Stimulated activated naive B cell treated with anti-CD40 and anti-IgM and Interleukin-4, amounts not matched to agents 10 μg/mL and 1 μg/mL and 100 μg/mL, for 72 hours (primary cell): ENCODE data around the gene IGFBP4.

Source experiments
- ATAC-seq, 2 donors: fragments of 150-1000 bp; cut with Tn5 transposase; replicated peaks; 2 replicates each; pipeline ENCODE4 v1.10.0; 2021; ENCODE audit warnings: moderate library complexity in 1 of 2
- DNase-seq: peaks from one replicate; pipeline ENCODE4 v3.0.0; 2021
- H3K27ac Mint-ChIP-seq: one replicate; pipeline ENCODE4 v1.8.0; 2022; ENCODE audit warnings: mild to moderate bottlenecking, mixed read lengths
- H3K27me3 Mint-ChIP-seq, 2 donors: one replicate each; pipeline ENCODE4 v1.8.0; 2022; ENCODE audit warnings: mixed read lengths in 2 of 2
- H3K36me3 Mint-ChIP-seq, 2 donors: one replicate each; pipeline ENCODE4 v1.8.0; 2022; ENCODE audit warnings: mixed read lengths in 2 of 2, mild to moderate bottlenecking in 1 of 2
- H3K4me1 Mint-ChIP-seq, 2 donors: one replicate each; pipeline ENCODE4 v1.8.0; 2022; ENCODE audit warnings: mixed read lengths in 2 of 2, mild to moderate bottlenecking in 1 of 2
- H3K4me3 Mint-ChIP-seq, 2 donors: one replicate each; pipeline ENCODE4 v1.8.0; 2022; ENCODE audit warnings: mild to moderate bottlenecking in 2 of 2, mixed read lengths in 2 of 2, moderate library complexity in 1 of 2
- H3K9me3 Mint-ChIP-seq, 2 donors: one replicate each; pipeline ENCODE4 v1.8.0; 2022; ENCODE audit warnings: mixed read lengths in 2 of 2, mild to moderate bottlenecking in 1 of 2

IGFBP4 gene

DNA sequence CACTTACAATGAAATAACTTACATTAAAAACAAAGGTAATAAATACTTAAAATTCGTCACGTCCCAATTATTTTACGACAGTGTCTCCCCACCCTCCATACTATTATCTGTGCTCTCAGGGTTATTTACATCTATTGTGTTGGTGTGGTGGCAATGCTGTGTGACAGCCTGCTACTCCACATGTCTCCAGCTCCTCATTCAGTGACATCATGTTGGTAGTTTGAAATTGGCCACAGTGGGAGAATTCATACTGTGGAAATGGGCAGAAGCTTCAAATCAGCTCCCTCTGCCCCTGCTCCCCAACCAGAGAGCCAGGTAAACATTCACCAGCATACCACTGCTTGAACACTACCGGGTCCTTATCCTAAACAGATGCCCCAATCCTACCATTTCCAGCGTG lies 51.9 kb downstream of the IGFBP4 start:
- Mint-ChIP-seq H3K27ac (no peak overlapping the region), H3K4me3 (no peak overlapping the region), H3K9me3 (no peaks in the 10 kb centered on the region), H3K4me1 (peaks cover 20 to 30% of the 10 kb centered on the region in 2 donors), H3K27me3 (peaks cover 16 to 21% of the 10 kb centered on the region in 2 donors), H3K36me3 (no peaks in the 10 kb centered on the region)
- ATAC-seq (no peak), DNase-seq (no peak)

DNA sequence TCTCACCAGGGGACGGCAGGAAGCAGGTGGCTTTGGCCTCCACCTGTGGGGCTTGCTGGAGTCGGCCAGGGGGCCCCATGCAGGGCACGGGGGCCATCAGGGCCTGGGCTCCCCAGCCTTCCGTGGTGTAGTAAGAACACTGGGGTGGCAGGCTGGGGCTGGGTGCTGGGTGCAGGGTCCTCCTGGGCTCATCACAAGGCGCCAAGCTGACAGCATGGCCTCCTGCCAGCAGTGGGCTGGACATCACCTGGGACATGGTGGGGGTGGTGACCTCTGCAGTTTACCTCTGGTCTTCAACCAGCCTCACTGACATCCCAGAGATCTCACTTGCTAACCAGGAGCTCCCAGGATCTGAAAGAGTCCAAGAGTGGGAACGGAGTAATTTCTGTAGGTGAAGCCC lies 52.9 kb downstream of the IGFBP4 start:
- DNase-seq (no peak), ATAC-seq (no peak)
- Mint-ChIP-seq H3K27ac (no peak overlapping the region), H3K4me3 (no peak overlapping the region), H3K27me3 (peaks cover 25 to 31% of the 10 kb centered on the region in 2 donors), H3K4me1 (peaks cover 10 to 24% of the 10 kb centered on the region in 2 donors), H3K9me3 (no peaks in the 10 kb centered on the region), H3K36me3 (peaks cover 0 to 1% of the 10 kb centered on the region in 2 donors)

DNA sequence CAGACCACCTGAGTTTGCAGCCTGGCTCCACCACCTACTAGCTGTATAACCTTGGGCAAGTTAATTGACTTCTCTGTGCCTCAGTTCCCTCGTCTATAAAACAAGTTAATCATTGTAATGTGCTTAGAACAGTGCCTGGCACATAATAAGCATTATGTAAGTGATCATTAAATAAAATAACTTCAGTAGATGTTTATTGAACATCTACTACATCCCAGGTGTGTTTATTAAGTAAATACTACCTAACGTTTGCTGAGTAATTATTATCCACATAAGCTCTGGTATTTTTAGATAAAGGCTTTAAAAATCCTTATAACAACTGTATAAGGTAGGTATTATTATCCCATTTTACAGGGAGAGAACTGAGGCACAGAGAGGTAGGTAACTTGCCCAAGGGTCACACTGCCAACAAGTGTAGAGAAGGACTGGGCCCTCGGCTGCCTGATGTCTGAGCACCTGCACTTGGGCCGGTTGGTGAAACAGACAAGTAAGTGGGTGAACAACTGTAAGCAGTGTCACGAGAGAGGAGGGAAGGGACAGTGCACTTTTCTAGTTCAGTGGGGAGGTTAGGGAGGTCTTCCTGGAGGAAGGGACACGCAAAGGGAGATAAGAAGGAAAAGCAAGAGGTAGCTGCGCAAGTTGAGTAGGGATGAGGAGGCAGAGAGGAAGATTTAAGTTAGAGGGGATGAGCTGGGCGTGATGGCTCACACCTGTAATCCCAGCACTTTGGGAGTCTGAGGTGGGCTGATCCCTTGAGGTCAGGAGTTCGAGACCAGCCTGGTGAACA lies 53.6 kb downstream of the IGFBP4 start:
- no peak overlapping the region for H3K27ac Mint-ChIP-seq

DNA sequence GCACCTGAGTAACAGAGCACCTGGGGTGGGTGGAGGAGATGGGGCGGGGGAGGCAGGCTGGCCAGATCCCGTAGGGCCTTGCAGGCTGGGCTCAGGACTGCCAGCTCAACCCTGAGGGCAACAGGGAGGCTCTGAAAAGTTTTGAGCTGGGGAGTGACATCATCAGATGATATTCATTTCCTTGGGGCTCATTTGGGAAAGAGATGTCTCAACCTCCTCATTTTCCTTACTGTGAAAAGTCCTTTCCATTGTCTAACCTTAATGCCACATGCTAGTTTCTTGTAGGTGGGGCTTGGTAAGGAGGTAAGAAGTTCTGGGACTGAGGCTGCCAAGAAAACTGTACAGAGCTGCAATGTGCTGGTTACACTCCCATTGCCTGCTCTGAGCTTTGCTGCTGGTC lies 54.4 kb downstream of the IGFBP4 start:
- peaks cover 25 to 32% of the 10 kb centered on the region in 2 donors for H3K27me3 Mint-ChIP-seq
- H3K4me1 Mint-ChIP-seq: peaks cover 5 to 24% of the 10 kb centered on the region in 2 donors
- no peak for DNase-seq
- no peak overlapping the region for H3K4me3 Mint-ChIP-seq
- peaks cover 0 to 1% of the 10 kb centered on the region in 2 donors for H3K36me3 Mint-ChIP-seq
- H3K27ac Mint-ChIP-seq: no peak overlapping the region
- ATAC-seq: no peak
- no peaks in the 10 kb centered on the region for H3K9me3 Mint-ChIP-seq

More for the DNA sequence above, 53.6 kb downstream of the IGFBP4 start:
- H3K27me3 Mint-ChIP-seq: peaks cover 25 to 32% of the 10 kb centered on the region in 2 donors
- peaks cover 0 to 1% of the 10 kb centered on the region in 2 donors for H3K36me3 Mint-ChIP-seq
- no peak overlapping the region for H3K4me3 Mint-ChIP-seq
- no peaks in the 10 kb centered on the region for H3K9me3 Mint-ChIP-seq
- ATAC-seq: no peak
- DNase-seq: no peak
- peaks cover 5 to 18% of the 10 kb centered on the region in 2 donors for H3K4me1 Mint-ChIP-seq

DNA sequence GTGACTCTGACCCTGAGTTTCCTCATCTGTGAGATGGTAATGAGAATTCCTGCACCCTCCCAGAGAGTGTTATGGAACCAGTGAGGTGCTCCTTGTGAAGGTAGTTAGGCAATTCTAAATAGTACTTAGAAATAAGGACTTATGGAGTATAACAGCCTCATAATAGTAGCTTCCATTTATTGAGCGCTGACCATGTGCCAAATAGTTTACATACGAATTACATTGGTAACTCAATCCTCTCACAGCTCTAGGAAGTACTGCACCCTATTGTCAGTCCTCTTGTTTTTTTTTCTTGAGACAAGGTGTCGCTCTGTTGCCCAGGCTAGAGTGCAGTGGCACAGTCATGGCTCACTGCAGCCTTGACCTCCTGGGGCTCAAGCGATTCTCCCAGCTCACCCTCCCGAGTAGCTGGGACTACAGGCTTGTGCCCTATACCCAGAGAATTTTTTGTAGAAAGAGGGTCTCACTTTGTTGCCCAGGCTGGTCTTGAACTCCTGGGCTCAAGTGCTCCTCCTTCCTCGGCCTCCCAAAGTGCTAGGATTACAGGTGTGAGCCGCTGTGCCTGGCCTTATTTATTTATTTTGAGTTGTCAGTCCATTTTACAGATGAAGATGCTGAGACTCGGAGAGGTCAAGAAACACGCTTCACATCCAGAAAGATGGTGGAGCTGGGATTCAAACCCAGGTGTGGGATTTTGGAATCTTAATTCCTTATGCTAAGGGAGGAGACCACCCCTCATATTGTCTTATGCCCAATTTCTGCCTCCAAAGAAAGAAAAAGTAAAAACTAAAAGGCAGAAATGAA lies 55.2 kb downstream of the IGFBP4 start:
- H3K9me3 Mint-ChIP-seq: no peaks in the 10 kb centered on the region
- H3K4me3 Mint-ChIP-seq: no peak overlapping the region
- peaks cover 25 to 32% of the 10 kb centered on the region in 2 donors for H3K27me3 Mint-ChIP-seq
- H3K4me1 Mint-ChIP-seq: peaks cover 7 to 25% of the 10 kb centered on the region in 2 donors
- no peak overlapping the region for H3K27ac Mint-ChIP-seq
- ATAC-seq: no peak
- peaks cover 0 to 1% of the 10 kb centered on the region in 2 donors for H3K36me3 Mint-ChIP-seq
- no peak for DNase-seq

DNA sequence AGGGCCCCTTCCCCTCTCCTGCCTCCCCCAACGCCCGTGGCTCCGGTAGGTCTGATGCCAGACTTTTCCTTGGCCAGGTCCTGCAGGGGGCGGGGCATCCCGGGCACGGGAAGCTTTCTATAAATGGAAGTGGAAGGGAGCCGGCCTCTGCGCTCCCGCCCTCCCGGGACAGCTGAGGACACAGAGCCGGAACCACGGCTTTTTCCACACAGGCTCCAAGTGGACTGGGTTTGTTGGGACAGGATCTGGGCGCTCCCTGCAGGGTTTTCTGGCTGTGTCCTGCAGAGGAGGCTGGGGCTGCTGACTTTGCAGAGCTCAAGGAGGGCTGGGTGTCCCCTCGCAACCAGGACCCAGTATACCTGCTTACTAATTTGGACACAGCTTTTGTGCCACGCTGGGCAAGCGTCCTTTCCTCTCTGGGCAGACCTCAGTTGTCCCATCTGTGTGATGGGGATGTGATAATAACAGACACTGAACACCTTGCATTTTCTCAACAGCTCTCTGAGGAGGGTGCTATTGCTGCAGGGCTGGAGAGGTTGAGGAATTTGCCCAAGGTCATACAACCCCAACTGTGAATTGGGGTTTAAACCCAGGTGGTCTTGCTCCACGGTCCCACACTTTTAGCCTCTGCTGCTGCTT lies 56.4 kb downstream of the IGFBP4 start:
- DNase-seq: no peak
- peaks cover 7 to 25% of the 10 kb centered on the region in 2 donors for H3K4me1 Mint-ChIP-seq

DNA sequence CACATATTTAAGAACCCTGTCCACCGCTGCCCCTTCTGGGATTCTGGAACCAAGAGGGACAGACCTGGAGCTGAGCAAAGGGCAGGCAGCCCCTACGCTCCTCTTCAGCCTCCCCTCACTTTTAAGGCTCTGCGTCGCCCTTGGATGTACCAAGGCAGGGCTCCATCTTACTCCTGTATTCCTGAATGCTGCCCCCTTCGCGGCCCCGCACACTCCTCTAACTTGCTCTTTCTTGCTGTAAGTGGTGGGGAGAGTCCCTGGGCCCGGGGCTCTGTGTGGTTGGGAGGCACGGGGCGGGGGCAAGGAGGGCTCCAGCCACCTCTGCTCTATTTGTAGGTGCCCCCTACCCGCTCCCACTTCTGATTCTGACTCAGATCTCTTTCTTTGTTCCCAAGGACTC lies 56.9 kb downstream of the IGFBP4 start:
- no peak for ATAC-seq
- Mint-ChIP-seq H3K4me3 (no peak overlapping the region), H3K4me1 (peaks cover 7 to 25% of the 10 kb centered on the region in 2 donors), H3K27ac (no peak overlapping the region), H3K27me3 (peaks cover 25 to 32% of the 10 kb centered on the region in 2 donors), H3K36me3 (peaks cover 0 to 1% of the 10 kb centered on the region in 2 donors), H3K9me3 (no peaks in the 10 kb centered on the region)
- no peak for DNase-seq

More for the DNA sequence above, 56.4 kb downstream of the IGFBP4 start:
- Mint-ChIP-seq H3K4me3 (no peak overlapping the region), H3K36me3 (peaks cover 0 to 1% of the 10 kb centered on the region in 2 donors), H3K27me3 (peaks cover 25 to 32% of the 10 kb centered on the region in 2 donors), H3K27ac (no peak overlapping the region), H3K9me3 (no peaks in the 10 kb centered on the region)
- no peak for ATAC-seq

DNA sequence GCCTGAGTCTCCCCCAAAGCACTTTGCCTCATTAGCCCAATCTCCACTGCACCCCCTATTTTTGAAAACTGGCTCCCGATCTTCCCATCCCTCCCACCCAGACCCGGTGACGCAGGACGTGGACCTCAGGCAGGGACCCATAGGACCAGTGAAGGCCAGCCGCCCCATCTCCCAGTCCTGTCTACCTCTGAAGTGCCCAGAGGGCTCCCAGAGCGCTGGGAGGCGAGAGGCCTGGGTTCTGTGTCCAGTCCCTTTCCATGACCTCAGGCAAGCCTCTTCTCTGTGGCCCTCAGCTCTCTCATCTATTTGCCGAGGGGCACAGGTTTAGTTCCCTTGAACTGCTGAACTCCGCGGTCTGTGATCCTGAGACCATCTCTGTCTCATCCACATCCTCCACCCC lies 57.5 kb downstream of the IGFBP4 start:
- Mint-ChIP-seq H3K27me3 (peaks cover 25 to 32% of the 10 kb centered on the region in 2 donors), H3K9me3 (no peaks in the 10 kb centered on the region)
- no peak for ATAC-seq

DNA sequence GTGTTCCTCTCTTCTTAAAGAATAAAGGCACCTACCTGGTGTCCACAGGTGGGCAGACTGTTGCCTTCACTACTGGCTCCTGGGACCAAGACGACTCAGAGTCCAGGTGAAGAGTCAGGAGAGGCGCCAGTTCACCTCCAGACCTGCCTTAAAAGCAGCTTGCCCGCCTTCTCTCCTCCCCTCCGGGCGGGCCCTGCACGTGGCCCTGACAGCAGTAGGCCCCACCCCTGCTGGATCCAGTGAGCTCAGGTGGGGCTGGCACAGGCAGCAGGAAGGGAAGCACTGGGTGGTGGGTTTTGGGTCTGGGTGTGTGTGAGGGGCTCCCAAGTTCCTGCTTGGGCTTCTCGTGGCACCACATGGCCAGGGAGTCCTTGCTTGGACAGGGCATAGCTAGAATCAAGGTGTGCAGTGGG lies 58.3 kb downstream of the IGFBP4 start, which contains the start of gene TNS4:
TNS4 (minus strand) TSS at position 125 of the 413 bp plus-strand sequence. CDS start 5,198 bp downstream, outside the sequence.
- H3K4me3 Mint-ChIP-seq: no peak within 1 kb of the TSS
- no peak within 1 kb of the TSS for H3K27ac Mint-ChIP-seq
- H3K36me3 Mint-ChIP-seq: peaks cover 0 to 1% of the 10 kb centered on the region in 2 donors
- no peak for DNase-seq
- peaks cover 11 to 30% of the 10 kb centered on the region in 2 donors for H3K4me1 Mint-ChIP-seq
- H3K27me3 Mint-ChIP-seq: peaks cover 25 to 32% of the 10 kb centered on the region in 2 donors
- H3K9me3 Mint-ChIP-seq: no peaks in the 10 kb centered on the region
- ATAC-seq: no peak

More for the DNA sequence above, 57.5 kb downstream of the IGFBP4 start:
- H3K27ac Mint-ChIP-seq: no peak overlapping the region
- no peak overlapping the region for H3K4me3 Mint-ChIP-seq
- H3K36me3 Mint-ChIP-seq: peaks cover 0 to 1% of the 10 kb centered on the region in 2 donors
- H3K4me1 Mint-ChIP-seq: peaks cover 7 to 25% of the 10 kb centered on the region in 2 donors
- no peak for DNase-seq

DNA sequence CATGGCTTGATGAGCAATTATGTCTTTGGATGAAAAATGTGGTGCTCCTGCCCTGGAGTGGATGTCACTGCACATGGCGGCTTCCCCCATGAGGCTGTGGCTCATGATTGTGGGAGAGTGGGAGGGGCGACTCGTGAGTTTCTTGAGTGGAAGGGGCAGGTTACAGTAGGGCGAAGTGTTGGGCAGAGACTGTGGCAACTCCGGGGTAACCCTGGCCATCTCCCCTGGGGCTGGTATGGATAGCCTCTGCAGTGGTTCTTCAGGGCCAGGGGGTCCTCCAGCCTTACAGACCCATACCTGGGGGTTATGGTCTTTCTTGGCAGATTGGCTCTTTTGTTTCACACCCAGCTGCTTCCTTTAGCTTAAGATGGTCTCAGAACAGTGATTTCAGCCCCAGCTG lies 59.5 kb downstream of the IGFBP4 start:
- Mint-ChIP-seq H3K4me1 (peaks cover 11 to 34% of the 10 kb centered on the region in 2 donors), H3K27me3 (peaks cover 20 to 25% of the 10 kb centered on the region in 2 donors), H3K36me3 (peaks cover 0 to 1% of the 10 kb centered on the region in 2 donors), H3K9me3 (no peaks in the 10 kb centered on the region), H3K27ac (no peak overlapping the region), H3K4me3 (no peak overlapping the region)
- no peak for DNase-seq
- no peak for ATAC-seq

DNA sequence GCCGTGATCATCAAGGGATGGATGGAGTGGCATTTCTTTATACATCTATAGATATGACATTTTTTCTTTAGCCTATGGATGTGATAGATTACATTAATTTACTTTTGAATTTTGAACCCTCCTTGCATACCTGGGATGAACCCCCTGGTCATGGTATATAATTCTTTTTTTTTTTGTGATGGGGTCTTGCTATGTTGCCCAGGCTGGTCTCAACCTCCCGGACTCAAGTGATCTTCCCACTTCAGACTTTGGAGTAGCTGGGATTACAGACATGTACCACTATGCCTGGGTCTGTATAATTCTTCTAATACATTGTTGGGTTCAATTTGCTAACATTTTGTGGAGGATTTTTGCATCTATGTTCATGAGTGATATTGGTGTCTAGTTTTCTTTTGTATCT lies 59.9 kb downstream of the IGFBP4 start:
- Mint-ChIP-seq H3K36me3 (peaks cover 0 to 1% of the 10 kb centered on the region in 2 donors), H3K9me3 (no peaks in the 10 kb centered on the region), H3K27me3 (peaks cover 20 to 25% of the 10 kb centered on the region in 2 donors), H3K27ac (no peak overlapping the region), H3K4me1 (peaks cover 11 to 33% of the 10 kb centered on the region in 2 donors), H3K4me3 (no peak overlapping the region)
- no peak for ATAC-seq
- DNase-seq: no peak

DNA sequence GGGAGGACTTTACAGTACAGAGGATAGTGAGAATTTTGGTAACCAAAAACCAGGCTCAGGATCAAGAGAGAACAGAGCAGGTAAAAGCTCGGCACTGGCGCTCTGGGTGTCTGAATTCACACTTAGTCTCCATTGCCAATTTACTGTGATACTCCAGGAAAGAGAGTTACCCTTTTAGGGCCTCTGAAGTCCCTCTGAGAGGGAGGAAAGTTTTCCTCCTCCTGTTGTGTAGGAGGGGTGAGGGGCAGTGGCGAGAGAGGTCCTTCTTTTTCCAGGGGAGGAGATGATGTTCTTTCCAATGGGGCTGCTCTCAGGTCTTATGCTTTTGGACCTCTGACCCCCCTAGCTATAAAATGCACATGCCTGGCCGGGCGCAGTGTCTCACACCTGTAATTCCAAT lies 63.5 kb downstream of the IGFBP4 start:
- H3K4me1 Mint-ChIP-seq: peaks cover 9 to 22% of the 10 kb centered on the region in 2 donors
- no peaks in the 10 kb centered on the region for H3K27me3 Mint-ChIP-seq
- H3K36me3 Mint-ChIP-seq: no peaks in the 10 kb centered on the region
- H3K9me3 Mint-ChIP-seq: no peaks in the 10 kb centered on the region
- no peak overlapping the region for H3K27ac Mint-ChIP-seq
- DNase-seq: no peak
- H3K4me3 Mint-ChIP-seq: no peak overlapping the region
- ATAC-seq: no peak
